CD4-positive, alpha-beta T cell treated with Interleukin-17A for 4 hours (primary cell): Measurements from ENCODE around the gene GNMT.
"Not testable (repeated sequence)": the region's sequence is repeated elsewhere in the genome, so short reads cannot be mapped to it uniquely, and the experiment has no call there.

Source experiments
- DNase-seq: peaks from one replicate; pipeline ENCODE4 v3.0.0-alpha.2; 2020; ENCODE audit warnings: mixed read lengths

GNMT gene

DNA sequence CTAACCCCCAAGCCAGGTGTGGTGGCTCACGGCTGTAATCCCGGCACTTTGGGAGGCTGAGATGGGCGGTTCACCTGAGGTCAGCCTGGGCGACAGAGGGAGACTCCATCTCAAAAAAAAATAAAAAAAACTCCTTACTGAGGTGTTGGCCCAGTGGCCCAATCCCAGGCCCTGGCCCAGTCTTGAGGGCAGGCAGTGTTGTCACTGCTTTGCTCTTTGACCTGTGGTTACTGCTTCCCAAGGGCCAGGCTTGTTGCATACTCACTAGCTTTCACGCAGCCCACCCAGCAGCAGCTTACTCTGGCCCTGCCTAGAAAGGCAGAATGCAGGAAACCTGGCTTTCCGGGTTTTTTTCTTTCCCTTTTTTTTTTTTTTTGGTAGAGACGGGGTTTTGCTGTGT lies 18.1 kb upstream of the GNMT start:
- no peak for DNase-seq

DNA sequence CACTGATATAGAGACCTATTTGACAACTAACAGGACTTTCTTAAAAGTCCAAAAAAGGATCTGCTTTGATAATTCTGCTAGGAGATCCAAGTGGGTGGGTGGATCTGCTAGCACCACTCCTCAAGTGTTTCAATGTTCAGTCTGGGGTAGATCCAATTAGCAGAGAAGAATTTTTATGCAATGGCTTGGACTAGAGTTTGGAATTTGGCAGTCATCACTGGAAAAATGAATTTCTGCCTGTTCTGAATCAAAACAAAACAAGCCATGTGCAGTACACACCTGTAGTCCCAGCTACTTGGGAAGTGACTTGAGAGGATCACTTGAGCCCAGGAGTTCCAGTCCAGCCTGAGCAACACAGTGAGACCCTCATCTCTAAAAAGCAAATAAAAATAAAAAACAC lies 12.6 kb upstream of the GNMT start:
- DNase-seq, result no peak

DNA sequence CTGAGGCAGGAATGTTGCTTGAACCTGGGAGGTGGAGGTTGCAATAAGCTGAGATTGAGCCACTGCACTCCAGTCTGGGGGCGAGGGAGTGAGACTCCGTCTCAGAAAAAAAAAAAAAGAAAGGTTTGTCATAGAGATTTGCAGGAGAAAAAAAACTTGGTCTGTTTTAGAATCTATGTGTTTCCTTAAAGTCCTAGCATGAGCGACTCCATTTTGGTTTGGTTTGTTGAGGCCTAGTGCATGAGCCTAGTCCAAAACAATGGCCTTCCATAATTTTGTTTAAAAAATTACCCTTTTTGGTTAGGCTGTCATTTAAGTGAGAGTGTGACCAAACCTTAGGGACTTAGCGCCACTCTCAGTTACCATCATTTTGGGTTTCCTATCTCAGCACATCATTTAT lies 8.2 kb upstream of the GNMT start:
- DNase-seq, result no peak

DNA sequence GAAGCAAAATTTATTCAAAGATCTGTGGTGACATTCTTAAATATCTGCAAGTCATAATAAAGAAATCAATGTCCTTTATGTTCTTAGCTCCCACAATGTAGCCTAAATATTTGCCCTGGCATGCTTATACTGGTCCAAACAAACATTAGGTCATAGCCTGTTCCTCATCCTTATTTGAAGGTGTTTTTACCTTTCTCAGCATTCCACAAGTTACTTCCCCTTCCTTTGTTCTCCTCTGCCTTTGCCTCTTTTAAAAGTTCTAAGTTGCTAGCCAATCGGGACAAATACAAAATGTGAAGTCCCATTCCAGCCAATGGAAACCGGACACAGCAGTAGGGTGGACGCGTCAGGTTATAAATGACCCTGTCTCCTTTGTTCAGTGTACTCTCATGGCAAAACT lies 6.1 kb upstream of the GNMT start:
- DNase-seq, result not testable (repeated sequence)

DNA sequence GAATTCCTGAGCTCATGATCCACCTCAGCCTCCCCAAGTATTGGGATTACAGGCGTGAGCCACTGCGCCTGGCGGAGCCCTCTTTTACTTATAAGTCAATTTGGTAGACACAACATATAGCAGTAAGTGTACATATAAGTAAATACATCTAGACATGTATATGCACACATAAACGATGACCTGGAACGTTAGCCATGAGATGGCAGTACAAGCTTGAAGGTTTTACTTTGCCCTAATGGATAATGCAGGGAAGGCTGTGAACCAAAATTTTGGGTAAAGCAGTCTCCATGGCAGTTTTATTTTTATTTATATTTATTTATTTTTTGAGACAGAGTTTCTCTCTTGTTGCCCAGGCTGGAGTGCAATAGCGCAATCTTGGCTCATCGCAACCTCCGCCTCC lies 2.4 kb upstream of the GNMT start:
- no peak for DNase-seq

DNA sequence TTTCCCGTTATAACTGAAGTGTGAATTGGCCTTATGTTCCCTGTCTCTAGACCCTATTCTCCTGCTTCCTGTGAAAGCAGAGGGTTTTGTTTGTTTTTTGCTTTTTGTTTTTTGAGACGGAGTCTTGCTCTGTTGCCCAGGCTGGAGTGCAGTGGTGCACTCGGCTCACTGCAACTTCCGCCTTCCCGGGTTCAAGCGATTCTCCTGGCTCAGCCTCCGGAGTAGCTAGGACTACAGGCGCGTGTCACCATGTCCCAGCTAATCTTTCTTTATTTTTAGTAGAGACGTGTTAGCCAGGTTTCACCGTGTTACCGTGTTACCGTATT lies 674 bp upstream of the GNMT start:
- DNase-seq, result no peak

DNA sequence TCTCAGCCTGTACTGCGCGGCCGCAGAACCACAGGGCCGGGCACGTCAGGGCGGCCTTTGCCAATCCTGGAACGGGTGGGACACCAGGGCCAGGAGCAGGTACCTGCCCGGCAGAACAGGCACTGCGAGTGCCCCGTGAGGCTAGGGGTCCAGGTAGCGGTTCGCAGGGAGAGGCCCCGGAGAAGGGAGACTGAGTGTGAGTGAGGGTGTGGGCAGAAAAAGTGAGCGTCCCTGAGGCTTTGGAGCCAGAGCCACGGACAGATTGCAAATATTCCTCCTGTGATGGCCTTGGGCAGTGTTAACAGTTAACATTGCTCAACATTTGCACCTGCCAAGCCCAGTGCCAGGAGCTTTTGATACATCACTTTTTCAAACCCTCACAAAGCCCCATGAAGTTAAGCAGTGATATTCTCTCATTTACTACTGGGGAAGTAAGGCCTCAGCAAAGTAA lies 491 bp downstream of the GNMT start:
- no peak for DNase-seq

DNA sequence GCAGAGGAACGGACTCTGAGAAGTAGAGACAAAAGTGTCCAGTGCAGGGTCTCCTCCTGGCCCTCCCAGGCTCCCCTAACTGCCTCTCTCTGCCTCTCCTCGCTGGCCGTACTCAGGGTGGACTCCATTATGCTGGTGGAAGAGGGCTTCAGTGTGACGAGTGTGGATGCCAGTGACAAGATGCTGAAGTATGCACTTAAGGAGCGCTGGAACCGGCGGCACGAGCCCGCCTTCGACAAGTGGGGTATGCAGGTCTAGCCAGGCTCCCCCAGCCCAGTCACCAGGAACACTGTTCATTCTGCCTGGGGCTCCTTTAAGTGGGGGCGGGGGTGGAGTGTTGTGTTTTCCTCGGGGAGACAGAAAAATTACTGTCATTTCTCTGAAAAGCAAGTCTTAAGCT lies 1.5 kb downstream of the GNMT start:
- no peak for DNase-seq

DNA sequence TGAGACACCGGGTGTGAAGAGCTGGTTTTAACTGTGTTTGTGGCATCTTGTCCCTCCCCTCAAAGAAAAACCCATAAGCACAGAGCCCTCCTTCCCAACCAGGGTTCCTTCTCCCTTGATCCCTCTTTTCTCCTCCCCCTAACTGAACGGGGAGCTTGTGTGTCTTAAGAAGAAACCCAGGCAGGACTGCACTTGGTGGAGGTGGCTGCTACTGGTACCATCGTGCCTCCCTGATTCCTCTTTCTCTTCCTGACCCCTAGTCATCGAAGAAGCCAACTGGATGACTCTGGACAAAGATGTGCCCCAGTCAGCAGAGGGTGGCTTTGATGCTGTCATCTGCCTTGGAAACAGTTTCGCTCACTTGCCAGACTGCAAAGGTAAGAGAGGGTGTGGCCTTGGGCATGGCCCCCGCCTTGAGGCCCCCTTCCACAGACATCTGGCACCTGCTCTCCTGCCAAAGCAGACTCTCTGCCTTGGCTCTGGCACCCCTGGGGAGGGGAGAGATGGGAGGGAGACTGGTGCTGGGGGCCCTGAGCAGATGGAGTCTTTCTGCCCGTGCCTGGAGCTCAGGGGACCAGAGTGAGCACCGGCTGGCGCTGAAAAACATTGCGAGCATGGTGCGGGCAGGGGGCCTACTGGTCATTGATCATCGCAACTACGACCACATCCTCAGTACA lies 2.1 kb downstream of the GNMT start:
- DNase-seq, result no peak

DNA sequence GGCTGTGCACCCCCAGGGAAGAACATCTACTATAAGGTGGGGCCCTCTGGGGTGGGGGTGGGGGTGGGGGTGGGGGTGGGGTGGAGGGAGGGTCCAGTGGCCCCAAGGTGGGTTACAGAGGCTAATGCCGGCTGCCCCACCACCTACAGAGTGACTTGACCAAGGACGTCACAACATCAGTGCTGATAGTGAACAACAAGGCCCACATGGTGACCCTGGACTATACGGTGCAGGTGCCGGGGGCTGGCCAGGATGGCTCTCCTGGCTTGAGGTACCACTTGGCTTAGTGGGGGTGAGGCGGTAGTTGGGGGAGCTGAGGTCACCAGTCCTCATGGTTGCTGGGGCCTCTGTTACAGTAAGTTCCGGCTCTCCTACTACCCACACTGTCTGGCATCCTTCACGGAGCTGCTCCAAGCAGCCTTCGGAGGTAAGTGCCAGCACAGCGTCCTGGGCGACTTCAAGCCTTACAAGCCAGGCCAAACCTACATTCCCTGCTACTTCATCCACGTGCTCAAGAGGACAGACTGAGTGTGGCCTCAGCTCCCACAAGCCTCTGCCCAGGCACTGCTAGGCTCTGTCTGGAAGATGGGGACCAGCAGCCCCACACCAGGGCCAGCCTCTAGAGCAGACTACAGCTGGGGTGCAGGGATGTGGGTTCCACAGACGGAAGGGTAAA lies 2.8 kb downstream of the GNMT start:
- no peak for DNase-seq

DNA sequence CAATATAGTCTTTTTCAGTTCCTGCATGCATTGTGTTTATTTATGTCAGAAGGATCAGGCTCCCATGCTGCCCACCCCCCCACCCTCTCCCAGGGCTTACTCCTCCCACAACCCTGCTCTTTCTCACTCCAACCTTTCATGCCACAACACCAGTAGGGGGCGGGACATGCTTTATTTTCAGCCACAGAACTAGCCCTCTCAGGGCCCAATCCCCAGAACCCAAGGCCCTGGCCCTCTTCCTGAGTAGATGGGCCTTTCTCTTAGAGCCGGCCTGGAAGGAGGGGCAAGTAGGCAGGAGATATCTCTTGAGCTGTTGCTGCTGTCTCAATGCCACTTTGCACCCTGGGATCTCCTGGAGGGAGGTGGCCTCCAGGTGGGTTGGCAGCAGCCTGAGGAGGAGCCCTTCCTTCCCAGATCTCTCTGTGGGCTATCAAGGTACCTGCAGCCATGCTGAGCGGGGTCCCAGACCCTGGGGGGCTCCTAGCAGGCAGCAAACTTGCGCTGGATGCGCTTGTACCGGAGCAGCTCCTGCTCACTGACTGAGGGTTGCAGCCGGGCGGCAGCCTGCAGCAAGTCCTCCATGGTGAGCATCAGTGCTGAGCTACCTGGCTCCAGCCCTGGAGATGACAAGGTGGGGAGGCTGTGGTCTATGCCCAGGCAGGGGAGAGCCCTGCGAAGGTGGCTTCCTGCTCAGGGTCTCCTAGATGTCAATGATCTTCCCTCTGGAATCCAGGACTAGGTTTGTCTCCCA lies 3.5 kb downstream of the GNMT start:
- peak; percentile 58 for DNase-seq

DNA sequence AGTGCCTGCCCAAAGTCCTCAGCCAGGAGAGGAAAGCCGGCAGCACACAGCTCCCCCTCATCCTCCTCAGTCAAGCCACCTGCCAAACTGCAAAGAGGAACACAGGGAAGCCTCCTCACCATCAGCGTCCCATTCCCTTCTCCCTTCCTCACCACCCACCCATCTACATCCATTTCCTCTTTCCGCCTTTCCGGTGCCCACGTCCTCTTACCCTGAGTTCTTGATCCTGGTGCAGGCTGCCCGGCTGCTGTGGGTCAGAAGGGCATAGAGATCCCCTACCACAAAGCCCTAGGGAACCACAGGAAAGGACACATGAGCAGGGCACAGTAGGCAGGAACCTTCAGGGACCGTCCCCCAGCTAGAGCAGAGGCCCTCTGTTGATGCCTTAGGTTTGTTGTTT lies 6.0 kb downstream of the GNMT start:
- DNase-seq, result no peak

DNA sequence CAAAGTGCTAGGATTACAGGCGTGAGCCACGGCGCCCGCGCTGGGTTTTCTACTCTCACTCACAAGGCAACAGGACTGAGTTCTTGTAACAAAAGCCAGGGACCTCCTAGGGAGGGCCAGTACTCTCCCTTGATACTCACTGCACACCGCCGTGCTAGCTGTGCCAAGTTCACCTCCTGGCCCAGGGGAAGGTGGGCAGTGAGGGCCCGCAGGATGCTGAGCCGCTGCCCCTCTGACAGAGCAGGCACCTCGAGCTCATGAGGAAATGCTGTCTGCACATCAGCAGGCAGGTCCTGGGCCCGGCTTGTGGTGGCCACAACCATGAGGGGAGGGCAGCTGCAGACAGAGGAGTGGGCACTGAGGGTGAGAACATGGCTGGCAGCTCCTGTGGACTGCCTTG lies 6.7 kb downstream of the GNMT start:
- DNase-seq, result no peak

DNA sequence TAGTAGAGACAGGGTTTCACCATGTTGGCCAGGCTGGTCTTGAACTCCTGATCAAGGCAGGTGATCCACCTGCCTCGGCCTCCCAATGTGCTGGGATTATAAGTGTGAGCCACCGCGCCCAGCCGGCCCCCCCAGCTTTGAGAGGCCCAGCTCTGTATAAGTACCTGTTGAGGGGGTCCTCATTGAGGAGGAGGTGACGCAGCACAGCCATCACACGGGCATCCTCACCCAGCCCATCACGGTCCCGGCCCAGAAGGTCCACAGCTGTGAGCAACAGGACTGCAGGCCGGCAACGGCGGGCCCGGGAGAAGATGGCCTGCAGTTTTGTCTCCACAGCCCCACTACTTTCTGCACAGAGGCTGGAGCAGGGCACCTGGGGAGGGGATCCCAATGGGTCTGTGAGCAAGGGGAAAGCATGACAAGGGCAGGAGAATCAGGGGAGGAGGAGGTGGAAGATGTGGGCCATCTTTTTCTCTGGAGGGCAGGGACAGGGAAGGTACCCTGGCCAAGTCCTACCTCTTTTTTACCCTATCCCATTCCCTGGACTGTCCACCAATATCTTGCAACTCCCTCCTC lies 7.7 kb downstream of the GNMT start:
- no peak for DNase-seq

DNA sequence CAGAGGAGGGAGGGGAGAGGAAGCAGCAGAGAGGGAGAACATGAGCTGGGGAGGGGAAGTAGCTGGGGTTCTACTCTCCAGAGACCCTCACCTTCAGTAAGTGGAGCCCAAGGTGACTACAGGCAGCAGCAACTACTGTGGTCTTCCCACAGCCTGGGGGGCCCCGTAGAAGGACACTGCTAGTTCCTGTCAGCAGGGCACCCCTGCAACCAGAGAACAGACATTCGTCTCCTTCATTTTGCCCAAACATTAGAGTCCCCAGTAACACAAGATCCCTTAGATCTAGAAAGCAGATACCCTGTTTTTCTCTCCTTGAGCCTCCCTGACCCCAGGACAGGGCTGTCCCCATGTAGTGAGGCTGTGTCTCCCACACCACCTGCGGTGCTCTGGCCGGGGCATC lies 8.2 kb downstream of the GNMT start:
- DNase-seq, result no peak

DNA sequence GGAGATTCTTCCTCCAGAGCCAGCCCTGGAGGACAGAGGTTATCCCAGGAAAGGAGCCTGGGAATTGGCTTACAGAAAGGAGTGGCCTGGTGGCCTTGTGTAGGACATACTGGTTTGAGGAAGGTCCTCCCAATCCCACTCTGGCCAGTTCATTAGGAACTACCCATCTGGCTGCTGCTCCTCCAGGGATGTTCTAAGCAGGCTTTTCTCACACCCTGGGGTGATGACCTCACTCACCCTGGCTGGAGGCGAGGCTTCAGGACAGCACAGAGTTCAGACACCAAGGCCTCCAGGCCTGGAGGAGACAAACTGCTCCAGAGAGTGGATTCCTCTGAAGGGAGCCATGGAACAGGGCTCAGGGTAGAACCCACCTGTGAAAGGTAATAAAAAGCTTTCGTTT lies 8.9 kb downstream of the GNMT start:
- DNase-seq, result no peak

DNA sequence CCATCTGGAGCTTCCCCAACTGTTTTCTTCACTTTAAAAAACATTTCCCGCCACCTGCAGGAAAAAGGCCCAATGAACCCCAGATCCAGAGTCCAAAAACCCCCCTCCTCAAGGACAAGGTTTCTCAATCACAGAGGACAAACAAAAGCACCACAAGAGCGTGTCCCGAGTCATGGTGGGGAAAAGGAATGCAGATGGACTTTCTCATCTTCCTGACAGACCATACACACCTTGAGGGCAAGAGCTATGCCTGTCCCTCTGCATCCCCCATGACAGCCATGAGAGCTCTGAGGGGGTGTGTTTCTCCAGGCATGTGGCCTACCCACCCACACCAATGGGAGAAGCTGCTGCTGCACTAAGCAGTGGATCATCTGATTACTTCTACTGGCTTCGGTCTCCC lies 9.4 kb downstream of the GNMT start:
- DNase-seq, result no peak

DNA sequence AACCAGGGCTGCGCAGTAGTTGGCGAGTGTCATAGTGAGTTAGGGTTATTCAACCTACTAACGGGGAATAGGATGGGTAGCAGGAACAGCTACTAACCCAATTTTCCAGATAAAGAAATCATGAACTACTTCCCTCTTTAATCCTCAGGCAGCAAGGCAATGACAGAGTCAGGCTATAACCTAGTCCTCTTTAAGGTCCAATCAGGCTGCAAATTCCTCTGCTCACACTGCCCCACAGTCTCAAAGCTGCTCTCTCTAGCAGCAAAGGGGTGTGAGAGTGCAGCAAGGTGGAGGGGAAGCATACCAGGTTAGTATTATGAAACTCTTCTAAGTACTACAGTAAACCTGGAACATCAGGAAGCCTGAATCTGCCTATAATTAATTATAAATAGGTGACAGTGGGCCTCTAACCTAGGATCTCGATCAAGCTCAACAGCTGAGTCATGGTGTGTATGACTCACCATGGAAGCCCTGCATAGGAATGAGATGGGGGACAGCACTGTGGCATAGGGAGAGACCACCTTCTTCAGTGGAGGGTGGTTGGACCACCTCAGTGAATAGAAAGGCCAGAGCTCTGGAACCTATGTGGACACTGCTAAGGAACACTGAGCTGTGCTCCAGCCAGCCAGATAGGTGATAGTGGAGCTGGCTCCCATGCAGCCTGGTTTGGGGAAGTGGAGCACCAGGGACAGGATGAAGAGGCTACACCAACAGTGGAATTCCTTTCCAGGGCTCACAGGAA lies 10.5 kb downstream of the GNMT start:
- no peak for DNase-seq

DNA sequence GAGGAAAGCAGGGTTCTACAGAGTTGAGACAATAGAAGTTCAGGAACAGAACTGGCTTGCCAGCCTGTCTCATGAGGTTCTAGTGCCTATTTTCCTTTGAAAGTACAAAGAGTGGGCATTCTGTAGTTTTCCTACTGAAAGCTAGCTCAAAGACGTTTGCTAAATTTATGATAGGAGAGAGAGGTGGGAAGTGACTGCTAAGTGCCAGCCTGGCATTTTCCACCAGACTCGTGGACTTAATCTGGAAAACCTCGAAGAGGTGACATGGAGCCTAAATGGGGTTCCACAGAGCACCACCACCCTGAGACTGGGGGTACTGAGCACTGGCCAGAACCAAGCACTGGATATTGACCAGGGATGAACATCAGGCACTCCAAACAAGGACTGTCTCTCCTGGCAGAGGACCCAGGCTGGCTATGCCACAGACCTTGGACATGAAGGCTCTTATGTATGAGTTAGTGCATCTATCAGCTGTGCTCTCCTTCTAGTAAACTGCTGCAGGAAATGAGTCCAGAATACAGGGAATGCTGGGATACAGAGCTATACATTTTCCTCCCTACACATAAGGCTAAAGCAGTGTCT lies 11.3 kb downstream of the GNMT start:
- DNase-seq, result no peak

DNA sequence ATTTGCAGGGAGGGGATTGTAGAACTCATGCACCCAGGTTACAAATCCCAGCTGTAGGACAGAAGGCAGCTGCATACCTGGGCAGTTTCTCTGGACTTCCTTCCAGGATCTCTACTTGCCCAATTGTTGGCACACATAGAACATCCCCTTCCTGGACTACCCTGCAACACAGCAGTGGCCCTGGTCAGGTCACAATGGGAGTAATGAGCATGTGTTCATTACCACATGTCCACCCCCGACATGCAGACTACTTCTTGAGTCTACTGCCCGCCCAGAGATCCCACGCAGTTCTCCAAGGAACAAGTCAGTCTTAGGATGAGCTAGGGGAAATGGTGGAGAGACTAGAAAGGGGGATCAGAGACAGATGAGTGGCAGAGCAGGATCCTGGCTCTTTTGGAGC lies 13.4 kb downstream of the GNMT start:
- no peak for DNase-seq

DNA sequence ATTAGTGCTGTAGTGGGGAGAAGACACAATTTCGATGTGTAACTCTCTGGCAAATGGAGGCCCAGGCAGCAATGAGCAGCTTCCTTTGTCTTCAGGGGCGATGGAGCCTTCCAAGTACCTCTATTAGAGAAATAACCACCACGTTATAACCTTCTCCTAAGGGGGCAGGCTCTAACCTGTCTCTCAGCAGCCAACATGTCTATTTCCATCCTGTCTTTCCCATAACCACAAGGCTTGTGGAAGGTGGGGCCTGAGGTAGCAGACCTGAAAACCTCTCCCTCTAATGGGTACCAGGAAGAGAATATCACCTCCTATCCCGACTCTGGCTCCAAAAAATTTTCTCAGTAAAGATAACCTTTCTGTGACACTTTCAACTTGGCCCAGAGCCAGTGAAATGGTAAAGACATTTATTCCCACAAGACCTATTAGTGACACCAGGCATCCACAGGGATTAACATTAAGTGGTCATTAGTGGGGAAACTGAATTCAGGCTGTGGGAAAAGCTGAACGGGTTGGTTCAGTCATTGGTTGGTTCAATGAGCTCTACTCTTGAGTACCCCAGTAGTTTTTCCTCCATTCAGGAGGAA lies 14.5 kb downstream of the GNMT start:
- no peak for DNase-seq

DNA sequence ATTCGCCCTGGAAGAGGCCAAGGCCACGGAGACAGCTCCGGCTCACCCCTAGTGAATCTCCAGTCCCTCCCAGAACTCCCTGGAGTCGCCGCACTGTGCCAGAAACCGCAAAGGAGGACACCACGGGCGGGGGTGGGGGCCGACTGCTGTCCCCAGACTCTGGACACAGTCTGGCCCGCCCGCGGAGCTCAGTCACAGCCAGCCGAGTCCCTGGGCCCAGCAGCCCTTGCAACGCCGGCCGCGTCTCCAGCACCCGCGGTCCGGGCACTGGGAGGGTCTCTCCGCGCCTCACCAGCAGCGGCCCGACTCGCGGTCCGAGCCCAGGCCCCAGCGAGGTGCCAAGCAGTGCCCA lies 17.9 kb downstream of the GNMT start:
- no peak for DNase-seq
